HEK293T (cell line): ENCODE measurements around the gene NMT1.

Experiments
- ARNT ChIP-seq: fragments of 450-650 bp; IDR thresholded peaks from 2 replicates; pipeline ENCODE4 v1.6.1; 2017; ENCODE audit warnings: mild to moderate bottlenecking
- BHLHE40 ChIP-seq: fragments of 450-650 bp; IDR thresholded peaks from 2 replicates; pipeline ENCODE4 v1.6.1; 2016; ENCODE audit warnings: mild to moderate bottlenecking, moderate library complexity, borderline replicate concordance
- CTBP1 ChIP-seq: fragments of 450-650 bp; IDR thresholded peaks from 2 replicates; pipeline ENCODE4 v1.6.1; 2016; ENCODE audit warnings: borderline replicate concordance
- ELF4 ChIP-seq: fragments of 450-650 bp; IDR thresholded peaks from 2 replicates; pipeline ENCODE4 v1.6.1; 2017; ENCODE audit warnings: antibody characterized with exemption
- FOXA1 ChIP-seq: fragments of 450-650 bp; IDR thresholded peaks from 2 replicates; pipeline ENCODE4 v1.6.1; 2016; ENCODE audit warnings: mild to moderate bottlenecking
- FOXK2 ChIP-seq: fragments of 450-650 bp; IDR thresholded peaks from 2 replicates; pipeline ENCODE4 v1.6.1; 2016; ENCODE audit warnings: mild to moderate bottlenecking
- FOXM1 ChIP-seq: fragments of 450-650 bp; IDR thresholded peaks from 2 replicates; pipeline ENCODE4 v1.6.1; 2017; ENCODE audit warnings: mild to moderate bottlenecking, borderline replicate concordance
- L3MBTL2 ChIP-seq: fragments of 450-650 bp; conservative IDR thresholded peaks from 2 replicates; pipeline ENCODE4 v1.6.1; 2016; ENCODE audit warnings: mild to moderate bottlenecking
- NFRKB ChIP-seq: fragments of 450-650 bp; IDR thresholded peaks from 2 replicates; pipeline ENCODE4 v1.6.1; 2016; ENCODE audit warnings: mild to moderate bottlenecking, moderate library complexity
- PKNOX1 ChIP-seq: fragments of 450-650 bp; IDR thresholded peaks from 2 replicates; pipeline ENCODE4 v1.6.1; 2016
- SP1 ChIP-seq: fragments of 450-650 bp; IDR thresholded peaks from 2 replicates; pipeline ENCODE4 v1.6.1; 2017
- SUZ12 ChIP-seq: fragments of 450-650 bp; IDR thresholded peaks from 2 replicates; pipeline ENCODE4 v1.6.1; 2016; ENCODE audit warnings: mild to moderate bottlenecking
- TARDBP ChIP-seq: fragments of 450-650 bp; IDR thresholded peaks from 2 replicates; pipeline ENCODE4 v1.6.1; 2016
- ZNF384 ChIP-seq: fragments of 450-650 bp; IDR thresholded peaks from 2 replicates; pipeline ENCODE4 v1.6.1; 2016

GRCh38 chr17:45092911-45093430, 31.9 kb downstream of the NMT1 start:
- TF ChIP-seq SP1, result no peak
- no peak for TF ChIP-seq TARDBP
- TF ChIP-seq BHLHE40, result no peak
- TF ChIP-seq PKNOX1, result no peak
- TF ChIP-seq FOXK2, result no peak
- no peak for TF ChIP-seq FOXM1
- TF ChIP-seq SUZ12, result no peak
- no peak for TF ChIP-seq ELF4
- no peak for TF ChIP-seq L3MBTL2
- TF ChIP-seq FOXA1, result no peak
- no peak for TF ChIP-seq NFRKB
- no peak for TF ChIP-seq ZNF384
- TF ChIP-seq CTBP1, result no peak
- no peak for TF ChIP-seq ARNT
